Suprapubic skin (tissue), 3 donors: ENCODE data around the gene NAALADL2.

ENCODE experiments used
- CTCF ChIP-seq, 2 donors: fragments of 200-600 bp in 1 of 2; fragments of 450-650 bp in 1 of 2; sonication (generic) in 1 of 2; IDR thresholded peaks; one replicate each; pipeline ENCODE4 v1.5.1; 2016 to 2019; ENCODE audit warnings: antibody characterized with exemption in 2 of 2, mild to moderate bottlenecking in 1 of 2, moderate library complexity in 1 of 2
- EP300 ChIP-seq: sonication (generic); formaldehyde crosslinking; IDR thresholded peaks from one replicate; pipeline ENCODE4 v1.6.1; 2017; ENCODE audit warnings: antibody characterized with exemption
- POLR2A ChIP-seq, 2 donors: fragments of 450-650 bp; IDR thresholded peaks; one replicate each; pipeline ENCODE4 v1.6.1; 2017; ENCODE audit warnings: antibody characterized with exemption in 2 of 2, mild to moderate bottlenecking in 2 of 2, moderate library complexity in 2 of 2

GRCh38 chr3:174858353-174858752 is 781 bp upstream of the NAALADL2 start:
- TF ChIP-seq CTCF (IDR thresholded peaks at IDR 0.05) (no peak), POLR2A (IDR thresholded peaks at IDR 0.05) (no peak), EP300 (no peak)
